ENCODE results near the gene SLC7A5.
A peak's percentile ranks its signal among the peaks of the same experiment; 100 is the strongest.
"Not testable (repeated sequence)": the region's sequence is repeated elsewhere in the genome, so short reads cannot be mapped to it uniquely, and the experiment has no call there.

The SLC7A5 gene

GRCh38 chr16:87860553-87861299, 8.6 kb downstream of the SLC7A5 start:
- ATAC-seq = peak; percentile 26 to 41

DNA sequence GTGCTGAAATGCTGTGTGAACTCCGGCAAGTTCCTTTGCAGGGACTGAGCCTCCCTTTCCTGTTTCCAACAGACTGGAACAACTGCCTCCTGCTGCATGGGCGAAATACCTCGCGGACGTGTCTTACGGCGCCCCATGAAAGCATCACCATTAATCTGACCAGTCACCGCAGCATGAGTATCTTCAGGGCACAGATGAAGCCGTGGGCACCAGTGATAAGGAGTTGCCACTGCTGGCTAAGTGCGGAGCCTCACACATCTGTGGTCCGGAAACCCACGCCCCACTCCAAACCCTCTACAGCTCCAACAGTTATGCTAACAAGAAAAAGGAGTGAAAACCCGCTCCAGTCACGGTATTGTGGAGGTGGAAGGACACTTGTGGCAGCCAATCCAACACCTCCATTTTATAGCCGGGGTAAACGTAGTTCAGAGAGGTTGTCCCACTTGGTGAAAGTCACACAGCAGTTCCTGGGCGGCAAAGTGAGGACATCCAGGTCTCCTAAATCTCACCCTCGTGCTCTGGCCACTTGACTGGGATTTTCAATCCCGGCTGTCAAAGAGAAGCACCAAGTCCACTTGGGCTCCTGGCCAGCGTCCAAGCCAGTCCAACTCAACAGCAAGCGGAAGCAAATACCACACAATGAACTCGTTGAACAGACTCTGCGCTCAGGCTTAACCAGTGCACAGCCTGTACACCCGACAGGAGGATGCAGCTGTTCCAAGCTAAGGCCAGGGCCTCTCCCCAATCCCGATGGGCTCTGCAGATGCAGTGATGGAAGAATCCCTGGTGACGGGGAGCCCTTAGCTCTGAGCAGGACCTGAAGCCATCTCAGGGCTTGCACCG, 10.9 kb downstream of the SLC7A5 start:
- not testable (repeated sequence) for ATAC-seq

- ATAC-seq = no peak
Observed at GRCh38 chr16:87856791-87857228, 12.5 kb downstream of the SLC7A5 start.

- ATAC-seq = peak; percentile 26 to 34
Observed at GRCh38 chr16:87855852-87856715, 13.2 kb downstream of the SLC7A5 start.

GRCh38 chr16:87854907-87855683, 14.2 kb downstream of the SLC7A5 start:
- ATAC-seq = no peak

- ATAC-seq = peak; percentile 2 to 6
Observed at GRCh38 chr16:87854053-87854906, 15.0 kb downstream of the SLC7A5 start.

DNA sequence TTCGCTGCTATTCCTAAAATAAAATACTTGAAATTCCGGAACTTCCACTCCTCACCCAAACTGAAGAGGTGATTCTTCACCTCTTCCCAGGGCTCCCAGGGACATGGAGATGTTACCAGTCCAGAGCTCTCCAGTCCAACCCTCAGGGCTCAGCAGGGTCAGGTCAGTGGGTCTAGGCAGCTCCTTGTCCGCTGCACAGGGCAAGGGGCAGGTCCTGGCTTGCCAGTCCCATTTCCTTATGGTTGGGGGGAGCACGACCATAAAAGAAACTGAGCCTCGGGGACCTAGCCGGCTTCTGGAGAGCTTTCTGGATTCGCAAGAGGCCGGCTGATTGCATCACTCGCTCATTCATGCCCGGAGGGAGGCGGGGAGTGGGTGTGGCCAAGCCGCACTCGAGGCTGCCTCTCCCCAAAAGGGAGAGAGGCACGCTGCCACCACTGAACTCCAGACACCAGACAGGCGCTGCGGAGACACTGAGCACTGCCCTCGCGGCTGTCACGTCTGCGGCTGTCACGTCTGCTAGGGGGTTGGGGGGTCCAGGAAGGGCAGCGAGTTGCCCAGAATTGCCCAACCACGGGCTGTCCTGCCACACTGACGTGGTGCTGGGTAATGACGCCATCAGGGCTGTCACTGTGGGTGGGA, 15.8 kb downstream of the SLC7A5 start:
- ATAC-seq = peak; percentile 52 to 62

DNA sequence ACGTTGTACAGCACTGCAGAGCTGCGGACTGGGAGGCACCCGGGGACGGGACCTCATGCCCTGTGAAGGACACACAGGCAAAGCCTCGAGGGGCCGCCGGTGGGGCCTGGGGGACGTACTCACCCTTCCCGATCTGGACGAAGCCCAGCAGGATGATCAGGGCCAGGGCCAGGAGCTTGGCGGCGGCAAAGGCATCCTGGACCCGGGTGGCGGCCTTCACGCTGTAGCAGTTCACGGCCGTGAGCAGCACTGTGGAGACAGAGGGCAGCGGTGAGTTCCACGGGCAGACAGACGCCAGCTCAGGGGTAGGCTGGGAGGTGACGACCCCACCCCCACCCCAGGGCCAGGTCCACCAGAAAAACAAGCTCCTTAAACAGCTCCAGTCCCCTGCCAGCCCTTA, 17.7 kb downstream of the SLC7A5 start:
- no peak for ATAC-seq

GRCh38 chr16:87851141-87851587, 18.1 kb downstream of the SLC7A5 start:
- ATAC-seq = no peak

GRCh38 chr16:87850009-87851006, 19.0 kb downstream of the SLC7A5 start:
- ATAC-seq = peak; percentile 39 to 42

DNA sequence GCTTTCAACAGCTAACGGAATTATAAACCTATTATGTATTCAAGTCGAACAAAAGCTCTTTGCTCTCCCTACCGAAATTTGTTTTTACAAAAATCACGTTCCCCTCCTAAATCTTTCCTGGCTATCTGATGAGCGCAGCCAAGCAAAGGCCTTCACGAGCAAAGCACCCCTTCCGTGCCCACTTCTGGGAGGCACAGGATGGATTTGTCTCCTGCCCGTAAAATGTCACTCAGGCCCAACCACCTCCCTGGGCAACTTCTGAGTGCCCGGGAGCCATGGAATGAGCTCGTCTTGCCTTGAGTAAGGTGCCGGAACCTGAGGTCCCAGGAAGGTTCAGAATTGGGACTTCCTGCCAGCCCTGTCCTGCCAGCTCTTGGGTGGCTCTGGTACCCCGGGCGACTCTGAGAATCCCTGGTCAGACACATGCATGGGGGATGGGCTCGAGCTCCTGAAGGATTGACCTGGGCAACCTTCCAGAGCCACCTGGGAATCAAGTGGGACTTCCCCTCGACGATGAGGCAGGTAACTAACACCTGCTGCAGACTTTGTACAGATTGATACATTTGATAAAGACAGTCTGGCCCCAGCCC, 19.8 kb downstream of the SLC7A5 start:
- ATAC-seq = no peak

- ATAC-seq = no peak
Observed at GRCh38 chr16:87848676-87849345, 20.5 kb downstream of the SLC7A5 start.

GRCh38 chr16:87847785-87848675, 21.3 kb downstream of the SLC7A5 start:
- ATAC-seq = no peak

GRCh38 chr16:87847467-87847784, 21.9 kb downstream of the SLC7A5 start:
- ATAC-seq = no peak

GRCh38 chr16:87846705-87847466, 22.4 kb downstream of the SLC7A5 start:
- no peak for ATAC-seq

Measured in activated CD4-positive, CD25-positive, alpha-beta regulatory T cell treated with anti-CD3 and anti-CD28 coated beads, Interleukin-2, amount 50 U/mL, for 24 hours (primary cell).